GM21360 (cell line): ENCODE data around the gene KCND2.

Source experiments
- ATAC-seq: cut with Tn5 transposase; IDR thresholded peaks from one replicate; pipeline ENCODE4 v1.9.1; 2021; ENCODE audit warnings: mild to moderate bottlenecking, moderate library complexity; ENCODE audit not compliant: unreplicated experiment

The KCND2 gene

GRCh38 chr7:120582916-120583315 is 309.9 kb downstream of the KCND2 start:
- no peak for ATAC-seq

- ATAC-seq = no peak
These were observed 311.1 kb downstream of the KCND2 start for GRCh38 chr7:120583899-120584586.

- ATAC-seq = no peak
These were observed 313.6 kb downstream of the KCND2 start for GRCh38 chr7:120586571-120586970.

GRCh38 chr7:120587243-120587642 is 314.3 kb downstream of the KCND2 start:
- ATAC-seq = no peak

- no peak for ATAC-seq
These were observed 315.4 kb downstream of the KCND2 start for GRCh38 chr7:120588416-120588815.

- no peak for ATAC-seq
These were observed 315.9 kb downstream of the KCND2 start for GRCh38 chr7:120588862-120589261.

- ATAC-seq = no peak
These were observed 327.6 kb downstream of the KCND2 start for GRCh38 chr7:120600607-120601006.

GRCh38 chr7:120603366-120603765 is 330.4 kb downstream of the KCND2 start:
- ATAC-seq = no peak

GRCh38 chr7:120609136-120609753 is 336.3 kb downstream of the KCND2 start:
- no peak for ATAC-seq

GRCh38 chr7:120611975-120612374 is 339.0 kb downstream of the KCND2 start:
- ATAC-seq = no peak

- no peak for ATAC-seq
These were observed 342.7 kb downstream of the KCND2 start for GRCh38 chr7:120615703-120616102.

- no peak for ATAC-seq
These were observed 344.3 kb downstream of the KCND2 start for GRCh38 chr7:120617275-120617674.

- no peak for ATAC-seq
These were observed 355.3 kb downstream of the KCND2 start for GRCh38 chr7:120628251-120628650.

- no peak for ATAC-seq
These were observed 366.9 kb downstream of the KCND2 start for GRCh38 chr7:120639884-120640283.

- no peak for ATAC-seq
These were observed 373.0 kb downstream of the KCND2 start for GRCh38 chr7:120645966-120646365.

GRCh38 chr7:120654241-120654640 is 381.3 kb downstream of the KCND2 start:
- no peak for ATAC-seq

GRCh38 chr7:120658516-120658915 is 385.5 kb downstream of the KCND2 start:
- no peak for ATAC-seq

- no peak for ATAC-seq
These were observed 389.3 kb downstream of the KCND2 start for GRCh38 chr7:120662291-120662690.

- no peak for ATAC-seq
These were observed 392.1 kb downstream of the KCND2 start for GRCh38 chr7:120665068-120665467.

GRCh38 chr7:120675076-120675475 is 402.1 kb downstream of the KCND2 start:
- no peak for ATAC-seq

- no peak for ATAC-seq
These were observed 404.6 kb downstream of the KCND2 start for GRCh38 chr7:120677535-120677934.

- no peak for ATAC-seq
These were observed 408.0 kb downstream of the KCND2 start for GRCh38 chr7:120680985-120681384.

GRCh38 chr7:120684463-120684862 is 411.5 kb downstream of the KCND2 start:
- ATAC-seq = no peak
